Panc1 (cell line): ENCODE results near the gene RNF111. TPM values are rescaled to one million over a fixed set of nuclear protein-coding genes. Genes with fewer than 3 reads are reported as not detected.

Experiments
- ATAC-seq: fragments of 200-7000 bp; cut with Tn5 transposase; 2 replicates; pipeline ENCODE4 v1.9.1; 2020; ENCODE audit warnings: mild to moderate bottlenecking, moderate library complexity
- BruUV-seq: library from RNA; stranded (reverse); fragments of 400-500 nt; replicated peaks from 2 replicates; lab custom pipeline; 2021; lab: Mats Ljungman, UMichigan
- CTCF ChIA-PET: fragments of 300-600 bp; sonication (Branson Sonifier 250); formaldehyde crosslinking; loops from one replicate; lab custom pipeline; 2022; ENCODE audit warnings: antibody characterized with exemption; lab: Charles Lee
- POLR2A ChIA-PET: fragments of 300-600 bp; sonication (Branson Sonifier 250); formaldehyde crosslinking; loops from one replicate; lab custom pipeline; 2022; ENCODE audit warnings: antibody characterized with exemption; lab: Charles Lee
- DNase-seq: peaks from one replicate; pipeline ENCODE4 v3.0.0-alpha.2; 2010; ENCODE audit warnings: low read depth, low spot score
- H3K27ac ChIP-seq: 2 replicates; pipeline ENCODE4 v1.5.1; 2011; ENCODE audit warnings: mild to moderate bottlenecking, low read length, inconsistent platforms
- H3K27me3 ChIP-seq: fragments of 200-500 bp; sonication (Bioruptor generic); 2 replicates; pipeline ENCODE4 v1.6.0; 2014; ENCODE audit warnings: low read length, inconsistent platforms; ENCODE audit not compliant: control insufficient read depth, insufficient read depth
- H3K36me3 ChIP-seq: fragments of 200-500 bp; sonication (Bioruptor generic); 2 replicates; pipeline ENCODE4 v1.5.1; 2014; ENCODE audit warnings: inconsistent platforms, mild to moderate bottlenecking, low read length, moderate library complexity; ENCODE audit not compliant: control insufficient read depth, insufficient read depth
- H3K4me1 ChIP-seq: 2 replicates; pipeline ENCODE4 v1.5.1; 2011; ENCODE audit warnings: inconsistent platforms, mild to moderate bottlenecking, low read length, moderate library complexity; ENCODE audit not compliant: control insufficient read depth, insufficient read depth
- H3K4me3 ChIP-seq, 2 experiments: 2 replicates each; pipeline ENCODE4 v1.5.1; 2011 to 2012; ENCODE audit warnings: low read depth in 2 of 2, low read length in 2 of 2, mild to moderate bottlenecking in 2 of 2, inconsistent platforms in 1 of 2, moderate library complexity in 1 of 2
- H3K9me3 ChIP-seq: fragments of 200-500 bp; sonication (Bioruptor generic); 2 replicates; pipeline ENCODE4 v1.5.1; 2014; ENCODE audit warnings: low read depth, mild to moderate bottlenecking, inconsistent platforms, low read length, moderate library complexity; ENCODE audit not compliant: control insufficient read depth, insufficient read depth
- POLR2AphosphoS5 ChIP-seq: IDR thresholded peaks from 2 replicates; pipeline ENCODE4 v1.6.1; 2012; ENCODE audit warnings: mild to moderate bottlenecking, low read depth, low read length, moderate library complexity
- SIN3A ChIP-seq: IDR thresholded peaks from 2 replicates; pipeline ENCODE4 v1.6.1; 2012; ENCODE audit warnings: low read depth, mild to moderate bottlenecking, low read length, moderate library complexity, borderline replicate concordance; ENCODE audit not compliant: insufficient read depth
- TCF7L2 ChIP-seq: IDR thresholded peaks from 2 replicates; pipeline ENCODE4 v1.6.1; 2011; ENCODE audit warnings: mild to moderate bottlenecking, low read depth, low read length, inconsistent platforms
- in situ Hi-C: cut with HindIII; loops from 2 replicates; pipeline ENCODE4 v1.10.0; 2016; ENCODE audit warnings: low sequenced_read_pairs, low pct_unique_long_range_greater_than_20kb
- intact Hi-C: fragments of 100-400 bp; cut with micrococcal nuclease; formaldehyde crosslinking; loops from one replicate; pipeline ENCODE4 v1.10.0; 2022; ENCODE audit not compliant: unreplicated experiment
- total RNA-seq: library from RNA; stranded (reverse); gene quantifications from one replicate; pipeline ENCODE4 v1.2.1, GENCODE V29; 2021; ENCODE audit not compliant: unreplicated experiment
- TF ChIP-seq, protein P1 (sequence below): fragments of 450-650 bp; IDR thresholded peaks from 2 replicates; pipeline ENCODE4 v1.5.1; 2017; ENCODE audit warnings: mild to moderate bottlenecking
- TF ChIP-seq, protein P2 (sequence below), 2 experiments: IDR thresholded peaks; 2 replicates each; pipeline ENCODE4 v1.6.1; 2011 to 2012; ENCODE audit warnings: low read depth in 2 of 2, control low read depth in 1 of 2, low read length in 1 of 2, mild to moderate bottlenecking in 1 of 2, moderate library complexity in 1 of 2; ENCODE audit not compliant: insufficient read depth in 1 of 2

Gene RNF111
- total RNA-seq, 1 experiment from 2014 or later = 37.2 TPM

DNA sequence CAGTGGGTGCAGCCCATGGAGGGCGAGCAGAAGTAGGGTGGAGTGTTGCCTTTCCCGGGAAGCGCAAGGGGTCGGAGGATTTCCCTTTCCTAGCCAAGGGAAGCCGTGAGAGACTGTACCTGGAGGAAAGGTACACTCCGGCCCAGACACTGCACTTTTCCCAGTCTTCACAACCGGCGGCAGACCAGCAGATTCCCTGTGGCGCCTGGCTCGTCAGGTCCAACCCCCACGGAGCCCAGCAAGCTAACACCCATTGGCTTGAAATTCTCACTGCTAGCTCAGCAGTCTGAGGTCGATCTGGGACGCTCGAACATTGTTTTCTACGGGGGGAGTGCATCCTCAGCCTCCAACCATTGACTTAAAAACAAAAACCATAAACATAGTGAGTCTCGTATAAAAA lies 144.0 kb downstream of the RNF111 start:
- H3K36me3 ChIP-seq = peaks cover 17% of the 10 kb centered on the region

DNA sequence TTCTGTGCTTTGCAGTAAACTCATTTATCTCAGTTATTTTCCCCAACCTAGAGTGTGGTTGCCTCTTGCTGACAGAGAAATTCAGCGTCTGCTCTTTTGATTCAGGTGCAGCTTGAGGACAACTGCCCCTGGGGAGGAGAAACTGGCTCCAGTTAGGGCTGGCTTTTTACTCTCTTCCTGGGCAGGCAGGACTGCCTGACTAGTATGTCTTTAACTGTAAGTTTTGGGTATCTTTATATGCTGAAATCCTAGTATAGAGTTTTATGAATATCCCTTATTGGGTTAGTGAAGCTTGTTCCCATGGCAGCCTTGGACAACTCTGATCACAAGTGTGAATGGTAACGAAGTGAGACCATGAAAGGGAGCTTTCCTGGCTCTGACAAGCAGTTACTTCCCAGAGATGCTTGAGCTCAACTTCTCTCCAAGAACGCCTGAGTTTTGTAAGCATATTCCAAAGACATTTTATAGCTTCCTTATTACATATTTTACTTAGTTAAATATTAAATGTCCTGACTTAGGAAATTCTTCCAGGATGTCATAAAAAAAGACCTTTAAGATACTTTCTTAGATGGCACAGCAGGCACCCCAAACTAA lies 144.6 kb downstream of the RNF111 start:
- Histone ChIP-seq H3K27me3 (no peaks in the 10 kb centered on the region), H3K27ac (no peak overlapping the region), H3K4me3 (no peak overlapping the region), H3K9me3 (no peaks in the 10 kb centered on the region; the same call in 1 of the 2 replicates), H3K4me1 (no peaks in the 10 kb centered on the region), H3K36me3 (peaks cover 17% of the 10 kb centered on the region)
- in situ Hi-C loops (no loop called here), intact Hi-C loops (no loop called here)
- BruUV-seq = no TSS peak
- ChIA-PET POLR2A (no interaction called here), CTCF (no interaction called here)
- ATAC-seq (no peak), DNase-seq (no peak)
- TF ChIP-seq, protein P1, sequence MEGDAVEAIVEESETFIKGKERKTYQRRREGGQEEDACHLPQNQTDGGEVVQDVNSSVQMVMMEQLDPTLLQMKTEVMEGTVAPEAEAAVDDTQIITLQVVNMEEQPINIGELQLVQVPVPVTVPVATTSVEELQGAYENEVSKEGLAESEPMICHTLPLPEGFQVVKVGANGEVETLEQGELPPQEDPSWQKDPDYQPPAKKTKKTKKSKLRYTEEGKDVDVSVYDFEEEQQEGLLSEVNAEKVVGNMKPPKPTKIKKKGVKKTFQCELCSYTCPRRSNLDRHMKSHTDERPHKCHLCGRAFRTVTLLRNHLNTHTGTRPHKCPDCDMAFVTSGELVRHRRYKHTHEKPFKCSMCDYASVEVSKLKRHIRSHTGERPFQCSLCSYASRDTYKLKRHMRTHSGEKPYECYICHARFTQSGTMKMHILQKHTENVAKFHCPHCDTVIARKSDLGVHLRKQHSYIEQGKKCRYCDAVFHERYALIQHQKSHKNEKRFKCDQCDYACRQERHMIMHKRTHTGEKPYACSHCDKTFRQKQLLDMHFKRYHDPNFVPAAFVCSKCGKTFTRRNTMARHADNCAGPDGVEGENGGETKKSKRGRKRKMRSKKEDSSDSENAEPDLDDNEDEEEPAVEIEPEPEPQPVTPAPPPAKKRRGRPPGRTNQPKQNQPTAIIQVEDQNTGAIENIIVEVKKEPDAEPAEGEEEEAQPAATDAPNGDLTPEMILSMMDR = no peak
- TF ChIP-seq, protein P2, sequence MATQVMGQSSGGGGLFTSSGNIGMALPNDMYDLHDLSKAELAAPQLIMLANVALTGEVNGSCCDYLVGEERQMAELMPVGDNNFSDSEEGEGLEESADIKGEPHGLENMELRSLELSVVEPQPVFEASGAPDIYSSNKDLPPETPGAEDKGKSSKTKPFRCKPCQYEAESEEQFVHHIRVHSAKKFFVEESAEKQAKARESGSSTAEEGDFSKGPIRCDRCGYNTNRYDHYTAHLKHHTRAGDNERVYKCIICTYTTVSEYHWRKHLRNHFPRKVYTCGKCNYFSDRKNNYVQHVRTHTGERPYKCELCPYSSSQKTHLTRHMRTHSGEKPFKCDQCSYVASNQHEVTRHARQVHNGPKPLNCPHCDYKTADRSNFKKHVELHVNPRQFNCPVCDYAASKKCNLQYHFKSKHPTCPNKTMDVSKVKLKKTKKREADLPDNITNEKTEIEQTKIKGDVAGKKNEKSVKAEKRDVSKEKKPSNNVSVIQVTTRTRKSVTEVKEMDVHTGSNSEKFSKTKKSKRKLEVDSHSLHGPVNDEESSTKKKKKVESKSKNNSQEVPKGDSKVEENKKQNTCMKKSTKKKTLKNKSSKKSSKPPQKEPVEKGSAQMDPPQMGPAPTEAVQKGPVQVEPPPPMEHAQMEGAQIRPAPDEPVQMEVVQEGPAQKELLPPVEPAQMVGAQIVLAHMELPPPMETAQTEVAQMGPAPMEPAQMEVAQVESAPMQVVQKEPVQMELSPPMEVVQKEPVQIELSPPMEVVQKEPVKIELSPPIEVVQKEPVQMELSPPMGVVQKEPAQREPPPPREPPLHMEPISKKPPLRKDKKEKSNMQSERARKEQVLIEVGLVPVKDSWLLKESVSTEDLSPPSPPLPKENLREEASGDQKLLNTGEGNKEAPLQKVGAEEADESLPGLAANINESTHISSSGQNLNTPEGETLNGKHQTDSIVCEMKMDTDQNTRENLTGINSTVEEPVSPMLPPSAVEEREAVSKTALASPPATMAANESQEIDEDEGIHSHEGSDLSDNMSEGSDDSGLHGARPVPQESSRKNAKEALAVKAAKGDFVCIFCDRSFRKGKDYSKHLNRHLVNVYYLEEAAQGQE (IDR thresholded peaks at IDR 0.05; ENCODE audit: insufficient read depth in 1 of 2, low read depth in 2 of 2, low read length in 1 of 2) = no peak
- TF ChIP-seq POLR2AphosphoS5 (no peak), TCF7L2 (no peak), SIN3A (no peak)

More for the DNA sequence above, 144.0 kb downstream of the RNF111 start:
- H3K4me3 ChIP-seq = no peak overlapping the region
- no peak overlapping the region for H3K27ac ChIP-seq
- in situ Hi-C loops (no loop called here), intact Hi-C loops (no loop called here)
- no peaks in the 10 kb centered on the region for H3K27me3 ChIP-seq
- H3K4me1 ChIP-seq = no peaks in the 10 kb centered on the region
- DNase-seq (no peak), ATAC-seq (no peak)
- CTCF ChIA-PET = no interaction called here
- no peaks in the 10 kb centered on the region; the same call in 1 of the 2 replicates for H3K9me3 ChIP-seq
- no peak for TF ChIP-seq TCF7L2
- POLR2A ChIA-PET = no interaction called here
- no TSS peak for BruUV-seq

DNA sequence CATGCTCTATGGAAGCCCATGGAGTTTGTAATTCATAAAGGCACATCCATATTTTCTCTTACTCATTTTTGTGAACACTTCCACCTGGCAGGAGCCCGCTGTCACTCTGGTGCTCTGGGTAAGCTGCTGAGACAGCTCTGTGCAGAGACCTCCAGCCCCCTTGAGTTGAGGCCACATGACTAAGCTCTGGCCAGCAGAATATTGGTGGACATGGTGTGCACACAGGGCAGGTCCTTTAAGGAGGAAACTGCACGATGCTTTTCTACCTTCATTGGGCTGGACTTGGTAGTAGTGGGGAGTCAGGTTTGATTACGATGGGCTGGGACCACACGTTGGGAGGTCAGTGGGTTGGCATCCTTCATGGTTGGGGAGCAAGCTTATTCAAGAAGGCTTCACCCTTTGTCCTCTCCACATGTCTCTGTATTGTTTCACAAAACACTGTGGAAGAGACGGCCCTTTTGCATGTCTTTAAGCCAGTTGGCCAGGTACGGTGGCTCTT lies 146.5 kb downstream of the RNF111 start:
- Histone ChIP-seq H3K36me3 (peaks cover 17% of the 10 kb centered on the region), H3K27ac (no peak overlapping the region), H3K4me1 (no peaks in the 10 kb centered on the region), H3K9me3 (no peaks in the 10 kb centered on the region; the same call in 1 of the 2 replicates), H3K27me3 (no peaks in the 10 kb centered on the region), H3K4me3 (no peak overlapping the region)
- no TSS peak for BruUV-seq
- in situ Hi-C loops (no loop called here), intact Hi-C loops (no loop called here)
- TF ChIP-seq, protein P2 (IDR thresholded peaks at IDR 0.05; ENCODE audit: insufficient read depth in 1 of 2, low read depth in 2 of 2, low read length in 1 of 2) = no peak
- TF ChIP-seq SIN3A (no peak), TCF7L2 (no peak)
- TF ChIP-seq, protein P1 = no peak
- DNase-seq (no peak), ATAC-seq (no peak)
- ChIA-PET CTCF (interaction anchor here (0.6 kb wide), 1 partner anchor 51 kb away, joined by 4 read pairs; no protein-coding TSS in a partner anchor), POLR2A (no interaction called here)
